Embryonic facial prominence (tissue), 1 donor: Measurements from ENCODE around the gene LPGAT1.
"Not testable (repeated sequence)": the region's sequence is repeated elsewhere in the genome, so short reads cannot be mapped to it uniquely, and the experiment has no call there.

Experiments used
- DNase-seq: peaks from one replicate; pipeline ENCODE4 v3.0.0-alpha.2; 2016; ENCODE audit errors: extremely low spot score

The LPGAT1 gene

DNA sequence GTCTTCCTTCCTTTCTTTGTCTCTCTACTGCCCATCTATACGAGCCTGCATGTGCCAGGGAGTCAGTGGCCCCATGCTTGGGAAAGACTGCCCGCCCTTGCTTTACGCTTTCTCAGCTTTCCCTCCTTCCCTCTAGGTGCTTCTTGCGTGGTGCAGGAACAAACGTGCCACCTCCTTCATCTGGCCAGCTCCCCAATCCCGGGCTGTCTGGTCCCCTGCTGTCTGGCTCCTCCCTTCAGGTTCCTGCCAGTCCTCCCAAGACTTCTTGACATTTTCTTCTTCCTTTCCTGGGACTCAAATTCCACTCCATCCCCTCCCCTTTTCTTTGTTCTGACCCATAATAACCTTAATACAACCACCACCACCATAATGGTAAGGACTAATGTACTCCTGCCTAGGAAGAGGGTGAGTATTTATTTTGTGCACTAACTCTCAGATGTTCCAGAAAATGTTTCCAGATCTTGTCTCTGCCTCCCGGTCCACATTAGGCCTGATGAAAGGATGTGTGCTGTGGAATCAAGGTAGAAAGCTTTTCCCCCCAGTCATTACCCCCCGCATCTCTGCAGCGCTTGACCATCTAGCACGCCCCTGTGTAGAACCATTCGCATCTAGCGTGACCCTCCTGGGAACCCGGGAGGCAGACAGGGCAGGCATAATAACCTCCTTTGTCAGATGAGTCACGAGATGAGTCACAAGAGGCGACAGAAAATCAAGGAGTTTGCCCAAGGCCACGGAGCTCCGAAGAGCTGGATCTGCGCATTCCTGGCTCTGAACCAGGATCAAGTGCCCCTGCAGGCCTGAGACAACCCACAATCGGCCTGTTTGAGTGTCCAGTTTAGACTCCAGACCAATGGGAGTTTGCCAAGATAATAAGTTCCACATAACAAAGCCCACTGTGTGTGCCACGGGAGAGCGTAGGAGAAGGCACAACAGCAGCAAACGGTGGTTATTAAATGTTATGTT is 95.1 kb downstream of the LPGAT1 start:
- no peak for DNase-seq

DNA sequence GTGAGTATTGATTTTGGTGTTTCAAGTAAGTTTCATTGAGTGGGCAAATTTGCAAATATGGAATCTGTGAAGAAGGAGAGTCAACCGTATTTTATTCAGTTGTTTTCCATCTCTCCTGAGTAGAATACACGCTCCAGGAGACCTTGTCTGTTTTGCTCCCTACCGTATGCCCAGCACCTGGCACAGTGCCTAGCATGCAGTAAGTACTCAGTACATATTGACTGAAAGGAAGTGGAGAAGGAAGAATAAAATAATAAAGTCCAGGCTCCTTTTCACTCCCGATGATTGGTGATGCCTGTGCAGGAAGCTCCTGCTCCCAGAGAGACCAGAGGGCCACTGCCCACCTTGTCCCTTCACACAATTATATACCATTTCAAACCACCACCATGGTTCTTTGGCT is 95.8 kb downstream of the LPGAT1 start:
- no peak for DNase-seq

DNA sequence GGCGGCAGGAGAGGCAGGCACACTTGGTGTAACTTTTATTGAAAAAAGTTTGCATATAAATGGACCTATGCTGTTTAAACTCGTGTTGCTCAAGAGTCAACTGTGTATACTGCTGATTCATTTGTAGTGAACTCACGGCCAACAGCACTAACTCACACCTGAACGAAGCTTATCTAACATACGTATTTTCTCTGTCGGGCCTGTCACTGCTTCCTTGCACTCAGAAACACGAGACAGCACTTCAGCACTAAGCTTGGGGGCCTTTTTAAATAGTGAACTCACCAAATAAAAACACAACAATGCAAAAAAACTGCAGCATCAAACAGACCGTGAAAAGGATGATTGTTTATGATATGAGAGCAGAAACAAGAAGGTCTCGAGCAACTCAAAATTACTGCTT is 96.2 kb downstream of the LPGAT1 start:
- no peak for DNase-seq

DNA sequence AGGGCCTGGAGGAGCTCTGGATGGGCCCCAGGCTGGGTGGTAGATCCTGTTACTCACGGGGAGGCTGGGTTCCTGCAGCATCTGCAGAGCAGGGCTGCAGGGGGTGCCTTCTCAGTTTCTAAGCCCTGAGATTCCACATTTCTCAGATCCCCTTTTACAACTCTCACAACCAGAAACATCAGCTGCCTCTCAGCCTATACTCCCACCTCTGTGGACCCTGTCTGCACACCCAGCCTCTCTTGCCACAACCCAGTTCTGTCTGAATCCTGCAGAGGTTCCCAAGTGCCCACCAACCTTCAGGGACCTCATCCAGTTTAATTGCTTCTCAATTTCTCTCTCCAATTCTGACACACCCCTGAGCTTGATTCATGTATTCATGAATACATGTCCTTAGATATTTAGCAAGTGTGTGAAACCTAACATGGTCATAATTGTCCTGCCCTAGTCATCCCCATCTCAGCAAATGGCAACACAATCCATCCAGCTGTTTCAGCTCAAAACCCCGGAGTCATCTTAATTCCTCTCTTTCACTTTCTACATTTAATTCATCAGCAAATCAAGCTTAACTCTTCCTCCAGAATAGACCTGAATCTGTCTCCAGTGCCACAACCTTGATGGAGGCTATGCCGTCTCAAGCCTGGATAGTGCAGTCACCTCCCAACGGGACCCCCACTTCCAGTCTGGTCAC is 98.1 kb downstream of the LPGAT1 start:
- DNase-seq = no peak

DNA sequence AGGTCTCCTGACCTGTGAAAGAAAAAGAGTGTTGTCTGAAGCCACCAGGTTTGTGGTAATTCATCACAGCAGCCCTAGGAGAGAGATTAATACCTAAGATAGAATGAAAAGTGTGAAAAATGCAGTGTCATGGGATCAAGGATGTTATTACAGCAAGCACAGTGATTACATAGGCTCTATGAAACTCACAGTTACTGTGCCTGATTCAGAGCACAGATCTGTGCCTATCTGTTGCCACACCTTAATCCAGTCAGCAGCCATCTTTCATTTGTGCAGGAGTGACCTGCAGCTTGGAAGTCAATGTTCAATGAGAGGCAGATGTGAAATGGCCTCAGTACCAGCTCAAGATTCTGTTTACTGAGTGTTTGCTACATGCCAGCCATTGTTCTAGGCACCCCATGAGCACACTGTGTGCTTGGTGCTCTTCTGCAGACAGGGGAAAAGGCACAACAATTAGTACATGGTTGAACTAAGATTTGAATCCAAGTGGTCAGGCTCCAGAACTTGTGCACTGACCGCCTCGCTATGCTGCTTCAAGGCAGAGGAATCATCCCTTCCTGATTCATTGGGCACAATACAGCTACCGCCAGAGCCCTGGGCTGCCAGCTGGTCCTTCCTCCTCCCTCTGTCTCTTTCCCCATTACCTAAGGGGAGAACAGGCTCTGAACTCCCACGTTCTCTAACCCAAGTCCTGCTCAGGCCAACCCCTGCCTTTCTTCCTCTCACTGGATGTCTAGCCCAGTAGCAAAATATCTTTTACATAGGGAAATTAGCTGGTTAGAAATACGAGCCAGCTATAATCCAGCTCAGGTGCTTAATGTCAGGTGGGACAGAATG is 98.9 kb downstream of the LPGAT1 start:
- no peak for DNase-seq

DNA sequence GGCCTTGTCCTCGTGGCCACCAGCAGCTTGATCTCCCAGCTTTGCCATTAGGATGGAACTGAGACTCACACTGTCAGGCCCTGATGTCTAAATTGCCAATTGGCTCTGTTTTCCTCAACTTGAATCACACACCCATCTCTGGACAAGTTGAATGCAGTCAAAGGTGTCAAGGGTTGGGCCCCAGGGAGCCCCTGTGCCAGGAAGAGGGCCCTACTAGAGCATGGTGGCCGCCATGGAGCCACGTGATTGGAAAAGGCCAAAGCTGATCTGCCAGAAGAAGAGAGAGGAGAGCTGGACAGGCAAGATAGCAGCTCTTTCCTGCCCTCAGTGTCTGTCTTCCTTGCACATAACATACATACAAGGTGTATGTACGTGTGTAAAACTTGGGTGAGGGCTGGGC is 100.2 kb downstream of the LPGAT1 start:
- DNase-seq = no peak

DNA sequence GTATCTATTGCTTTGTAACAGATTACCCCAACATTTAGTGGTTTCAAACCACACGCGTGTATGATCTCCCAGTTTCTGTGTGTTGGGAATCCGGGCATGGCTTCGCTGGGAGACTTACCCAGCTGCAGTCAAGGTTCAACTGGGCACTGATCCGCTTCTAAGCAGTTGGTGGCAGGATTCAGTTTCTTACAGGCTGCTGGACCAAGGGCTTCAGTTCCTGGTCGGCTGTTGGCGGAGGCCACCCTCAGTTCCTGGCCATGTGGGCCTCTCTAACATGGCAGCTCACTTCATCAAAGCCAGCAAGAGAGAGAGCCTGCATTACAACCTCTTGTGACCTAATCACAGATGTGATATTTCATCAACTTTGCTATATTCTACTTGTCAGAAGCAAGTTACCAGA is 101.3 kb downstream of the LPGAT1 start:
- DNase-seq = no peak

DNA sequence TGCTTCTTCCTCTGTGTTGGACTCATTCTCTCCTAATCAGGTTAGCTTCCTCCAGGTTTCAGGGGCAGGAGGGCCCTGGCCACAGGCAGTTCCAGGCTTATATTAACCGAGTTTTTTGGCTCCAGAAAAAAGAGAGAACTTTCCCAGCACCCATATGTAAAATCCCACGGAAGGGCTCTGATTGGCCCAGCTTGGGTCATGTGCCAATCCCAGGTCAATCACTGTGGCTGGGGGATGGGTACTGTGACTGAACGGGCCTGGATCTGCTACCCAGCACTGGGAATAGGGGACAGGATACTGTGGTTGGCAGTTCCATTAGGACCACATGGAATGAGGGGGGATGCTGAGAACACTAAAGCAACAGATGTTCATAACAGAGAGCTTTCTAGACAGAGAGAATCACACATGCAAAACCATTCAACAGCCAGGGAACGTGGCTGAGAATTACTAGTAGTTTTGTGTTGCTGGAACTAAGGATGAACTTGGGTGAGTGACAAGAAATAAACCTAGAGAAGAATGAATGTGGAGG is 104.0 kb downstream of the LPGAT1 start:
- no peak for DNase-seq

DNA sequence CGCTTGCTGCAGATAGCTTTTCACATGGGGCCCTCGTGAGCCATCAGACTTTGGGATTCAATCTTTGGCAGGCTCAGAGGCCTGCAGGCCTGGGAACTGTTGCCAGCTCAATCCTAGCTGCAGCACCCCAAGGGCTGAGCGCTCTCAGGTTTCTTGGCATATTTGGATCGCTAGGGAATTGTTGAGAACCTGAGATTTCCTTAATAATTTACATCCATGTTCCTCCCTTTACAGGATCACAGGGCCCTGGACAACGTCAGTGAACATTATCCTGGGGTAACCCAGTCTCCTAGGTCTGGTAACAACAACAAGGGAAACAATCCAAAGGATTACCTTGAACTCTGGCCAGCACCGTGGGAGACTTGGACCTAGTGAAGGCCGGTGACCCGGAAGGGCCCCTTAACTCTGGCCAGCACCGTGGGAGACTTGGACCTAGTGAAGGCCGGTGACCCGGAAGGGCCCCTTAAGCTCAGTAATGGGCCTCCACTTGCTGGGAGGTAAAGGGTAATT is 105.8 kb downstream of the LPGAT1 start:
- DNase-seq = no peak

DNA sequence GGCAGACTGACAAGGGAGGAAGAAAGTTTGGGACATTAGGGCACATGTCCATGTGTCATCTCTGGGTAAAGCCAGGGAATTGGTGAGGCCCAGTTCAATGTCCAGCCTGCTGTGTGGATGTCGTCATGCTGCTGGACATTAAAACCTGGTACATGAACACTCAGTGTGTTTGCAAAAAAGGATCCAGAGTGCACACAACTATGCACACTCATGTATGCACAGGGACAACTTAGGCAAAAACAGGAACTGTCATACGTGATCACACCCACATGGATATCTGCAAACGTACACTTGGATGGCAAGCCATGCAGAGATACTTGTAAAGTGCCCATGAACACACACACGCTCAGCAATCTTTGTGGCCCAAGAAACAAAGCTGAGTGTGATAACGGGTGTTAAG is 107.3 kb downstream of the LPGAT1 start:
- DNase-seq = no peak

DNA sequence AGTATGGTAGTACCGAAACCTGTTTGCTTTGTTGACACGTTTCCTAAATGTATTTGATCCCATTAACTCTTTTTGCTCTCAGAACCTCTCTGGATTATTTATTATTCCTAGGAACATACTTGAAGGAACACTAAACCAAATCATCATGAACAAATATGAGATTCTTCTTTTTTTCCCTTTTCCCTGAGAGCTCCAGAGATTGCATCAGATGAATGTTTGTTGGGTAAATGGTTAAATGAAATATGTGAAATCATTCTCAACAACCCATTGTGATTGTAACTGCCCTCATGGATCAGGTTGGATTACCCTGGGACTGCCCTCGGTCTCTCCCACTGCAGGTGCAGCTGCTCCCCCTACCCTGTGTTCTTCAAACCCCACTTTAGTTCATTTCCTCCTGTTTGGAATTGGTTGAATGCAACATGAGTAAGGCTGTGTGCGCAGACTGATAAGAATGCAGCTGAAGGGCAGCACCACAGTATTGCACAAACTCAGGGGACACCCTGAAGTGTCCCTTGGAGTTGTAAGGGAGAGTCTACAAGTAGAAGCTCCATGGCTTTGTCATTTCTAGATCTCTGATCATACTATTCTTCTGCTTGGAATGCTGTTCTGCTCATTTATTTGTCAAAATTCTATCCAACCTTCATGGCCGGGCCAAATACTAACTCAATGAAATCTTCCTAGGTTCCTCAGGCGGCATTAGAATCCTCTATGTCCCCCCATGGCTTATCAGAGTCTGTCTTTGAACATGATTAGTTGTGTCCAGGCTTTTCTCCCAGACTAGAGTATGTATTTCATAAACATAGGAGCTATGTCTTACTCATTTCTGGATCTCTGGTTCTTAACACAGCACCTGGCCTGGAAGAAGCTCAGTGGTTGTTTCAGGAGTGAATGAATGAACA is 108.0 kb downstream of the LPGAT1 start:
- no peak for DNase-seq

DNA sequence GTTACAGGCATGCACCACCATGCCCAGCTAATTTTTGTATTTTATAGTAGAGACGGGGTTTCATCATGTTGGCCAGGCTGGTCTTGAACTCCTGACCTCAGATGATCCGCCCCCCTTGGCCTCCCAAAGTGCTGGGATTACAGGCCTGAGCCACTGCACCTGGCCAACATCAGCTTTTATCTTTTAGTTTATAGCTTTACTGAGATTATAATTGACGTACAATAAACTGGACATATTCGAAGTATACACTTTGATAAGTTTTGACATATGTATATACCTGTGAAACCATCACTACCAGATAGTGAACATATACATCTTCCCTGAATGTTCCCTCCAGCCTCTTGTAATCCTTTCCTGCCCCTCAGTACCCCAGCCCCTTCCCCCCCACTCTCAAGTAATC is 114.0 kb downstream of the LPGAT1 start:
- DNase-seq = not testable (repeated sequence)

DNA sequence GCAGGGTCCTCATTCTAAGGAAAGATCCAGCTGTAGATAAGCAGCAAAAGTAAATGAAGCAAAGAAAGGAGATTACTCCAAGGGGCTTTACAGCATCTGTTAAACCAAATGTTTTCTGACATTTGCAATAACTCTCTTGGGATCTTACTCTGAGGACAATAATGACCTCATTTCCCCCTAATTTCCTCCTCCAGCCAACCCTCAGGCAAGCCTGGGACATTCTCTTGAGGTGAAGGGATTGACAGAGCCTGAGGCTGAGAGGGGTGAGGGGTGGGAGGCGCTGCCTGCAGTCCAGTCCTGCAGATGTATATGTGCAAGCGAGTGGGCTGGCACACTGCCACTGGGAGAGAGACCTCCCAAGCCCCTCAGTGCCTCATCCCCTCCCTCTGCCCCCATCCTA is 114.6 kb downstream of the LPGAT1 start:
- DNase-seq = no peak

DNA sequence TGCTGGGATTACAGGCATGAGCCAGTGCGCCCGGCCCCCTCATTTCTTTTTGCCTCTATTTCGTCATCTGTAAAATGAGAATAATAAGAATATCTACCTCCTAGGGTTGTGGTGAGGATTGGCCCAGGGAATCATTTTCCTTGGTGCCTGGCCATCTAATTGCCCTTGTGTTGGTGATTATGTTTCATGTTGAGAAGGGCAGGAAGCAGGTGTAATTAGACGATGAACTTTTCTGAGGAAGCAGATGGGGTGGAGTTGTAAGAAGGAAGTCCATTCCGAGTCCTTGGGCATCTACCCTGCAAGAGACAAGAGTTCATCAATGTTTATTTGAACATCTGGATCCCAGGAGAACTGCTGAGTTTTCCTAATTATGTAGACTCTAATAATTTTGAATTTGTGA is 116.4 kb downstream of the LPGAT1 start:
- DNase-seq = no peak

DNA sequence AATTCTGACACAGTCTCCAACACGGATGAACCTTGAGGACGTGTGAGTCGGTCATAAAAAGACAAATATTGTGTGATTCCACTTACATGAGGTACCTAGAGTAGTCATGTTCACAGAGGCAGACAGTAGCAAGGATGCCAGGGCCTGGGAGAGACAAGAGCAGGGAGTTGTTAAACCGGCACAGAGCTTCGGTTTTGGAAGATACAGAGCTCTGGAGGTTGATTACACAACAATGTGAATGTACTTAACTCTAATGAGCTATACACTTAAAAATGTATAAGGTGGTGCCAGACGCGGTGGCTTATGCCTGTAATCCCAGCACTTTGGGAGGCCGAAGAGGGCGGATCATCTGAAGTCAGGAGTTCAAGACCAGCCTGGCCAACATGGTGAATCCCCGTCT is 117.3 kb downstream of the LPGAT1 start:
- DNase-seq = no peak

DNA sequence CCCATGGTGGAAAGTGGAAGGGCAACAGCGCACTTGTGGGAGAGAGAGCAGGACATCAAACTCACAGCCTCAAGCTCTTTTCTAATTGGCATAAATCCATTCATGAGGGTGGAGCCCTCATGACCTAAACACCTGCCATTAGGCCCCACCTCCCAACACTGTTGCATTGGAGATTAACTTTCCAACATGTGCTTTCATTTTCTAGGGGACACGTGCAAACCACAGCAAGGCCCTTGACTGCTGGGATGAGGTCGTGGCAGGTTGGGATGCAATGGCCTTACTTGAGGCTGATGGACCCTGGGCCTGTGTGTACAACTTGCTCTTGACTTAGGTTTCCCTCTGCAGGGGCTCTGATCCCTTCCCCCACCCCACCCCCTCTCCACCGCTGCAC is 119.3 kb downstream of the LPGAT1 start:
- no peak for DNase-seq

DNA sequence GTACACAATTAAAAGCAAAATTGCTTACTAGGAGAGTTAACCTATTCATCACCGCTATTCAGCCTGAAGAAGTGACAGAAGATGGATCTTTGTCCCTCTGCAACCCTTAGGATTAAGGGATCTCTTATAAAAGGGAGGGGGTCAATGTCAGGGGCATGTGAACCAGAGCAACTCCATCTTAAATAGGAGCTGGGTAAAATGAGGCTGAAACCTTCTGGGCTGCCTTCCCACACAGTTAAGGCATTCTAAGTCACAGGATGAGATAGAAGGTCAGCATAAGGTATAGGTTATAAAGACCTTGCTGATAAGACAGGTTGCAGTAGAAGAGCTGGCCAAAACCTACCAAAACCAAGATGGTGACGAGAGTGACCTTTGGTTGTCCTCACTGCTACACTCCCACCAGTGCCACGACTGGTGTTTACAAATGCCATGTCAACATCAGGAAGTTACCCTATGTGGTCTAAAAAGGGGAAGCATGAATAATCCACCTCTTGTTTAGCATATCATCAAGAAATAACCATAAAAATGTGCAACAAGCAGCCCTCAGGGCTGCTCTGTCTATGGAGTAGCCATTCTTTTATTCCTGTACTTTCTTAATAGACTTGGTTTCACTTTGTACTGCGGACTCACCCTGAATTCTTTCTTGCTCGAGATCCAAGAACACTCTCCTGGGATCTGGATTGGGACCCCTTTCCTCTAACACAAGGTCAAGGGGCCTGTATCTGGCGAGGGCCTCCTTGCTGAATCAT is 119.8 kb downstream of the LPGAT1 start:
- DNase-seq = no peak

DNA sequence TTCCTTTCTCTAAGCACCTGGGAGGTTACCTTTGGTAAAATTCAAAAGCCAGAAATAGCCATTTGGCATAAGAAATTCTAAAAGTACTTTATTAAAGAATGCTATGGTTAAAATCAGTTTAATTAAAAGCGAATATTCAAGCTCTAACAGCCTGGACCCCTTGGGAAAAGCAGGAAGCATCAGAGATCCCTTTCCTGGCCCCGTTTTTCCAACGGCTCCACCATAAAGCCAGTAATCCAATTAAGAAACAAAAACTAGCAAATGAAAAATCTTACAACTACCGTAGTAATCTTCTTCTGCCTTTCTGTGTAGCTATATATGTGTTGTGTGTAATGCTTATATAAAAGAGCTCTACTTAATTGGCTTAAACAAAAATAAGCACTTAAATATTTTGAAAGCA is 121.6 kb downstream of the LPGAT1 start:
- DNase-seq = no peak

DNA sequence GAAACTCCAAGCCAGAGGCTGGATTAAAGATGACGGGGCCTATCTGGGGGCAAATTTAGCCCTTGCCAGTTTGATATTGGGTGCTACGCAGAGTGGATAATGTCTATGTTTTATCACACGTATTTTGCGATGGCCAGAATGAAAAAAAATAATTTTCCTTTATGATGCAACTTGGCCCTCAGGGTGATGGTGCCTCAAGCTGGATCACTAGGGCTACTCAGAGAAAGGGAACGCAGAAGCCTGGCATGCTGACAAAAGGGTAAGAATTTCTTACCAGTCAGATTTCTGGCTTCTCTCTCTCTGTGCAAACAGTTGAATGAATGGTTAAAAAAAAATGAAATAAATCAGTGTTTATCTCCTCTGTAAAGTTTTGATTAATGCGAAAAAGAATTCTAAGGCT is 122.6 kb downstream of the LPGAT1 start:
- no peak for DNase-seq

DNA sequence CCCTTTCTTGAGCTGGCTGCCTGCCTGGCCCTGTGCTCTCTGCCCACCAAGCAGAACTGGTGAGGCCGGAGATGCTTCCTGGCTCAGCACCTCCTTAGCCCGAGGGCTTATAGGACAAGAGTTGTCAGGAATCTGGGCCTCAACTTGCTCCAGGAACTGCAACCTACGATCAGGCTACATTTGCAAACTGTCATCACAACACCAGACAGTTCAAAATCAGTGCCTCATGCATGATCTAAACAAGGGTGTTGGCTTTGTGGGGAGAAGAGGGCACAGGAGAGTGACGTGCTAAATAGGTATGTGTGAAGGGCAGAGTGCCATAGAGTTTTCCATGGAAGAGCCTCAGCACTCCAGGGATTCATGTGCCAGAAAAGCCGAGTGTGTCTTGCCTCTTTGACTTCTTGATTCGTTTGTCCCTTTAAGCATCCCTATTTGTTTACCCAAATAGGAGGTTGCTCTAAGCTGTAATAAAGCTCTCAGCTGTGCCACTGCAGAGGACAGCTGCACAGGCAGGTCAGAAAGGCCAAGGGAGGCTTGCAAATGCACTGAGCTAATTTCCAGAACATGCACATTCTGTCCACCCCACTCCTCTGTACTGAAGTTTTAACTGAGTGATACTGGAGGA is 125.0 kb downstream of the LPGAT1 start:
- no peak for DNase-seq
